SK-N-SH (cell line): Measurements from ENCODE around the gene PRRC2B. TPM values are rescaled to one million over a fixed set of nuclear protein-coding genes. Genes with fewer than 3 reads are reported as not detected.

ENCODE experiments used
- CTCF ChIA-PET: fragments of 300-600, 350-600 bp; formaldehyde crosslinking; extraction: SDS; loops from one replicate; lab custom pipeline; 2021; lab: Yijun Ruan, JAX
- POLR2A ChIA-PET: fragments of 350-600 bp; sonication (Branson Sonifier 250); formaldehyde crosslinking; extraction: SDS; loops from one replicate; lab custom pipeline; 2020; ENCODE audit warnings: antibody characterized with exemption, inconsistent platforms; lab: Yijun Ruan, JAX
- DNase-seq: peaks from one replicate; pipeline ENCODE4 v3.0.0; 2012
- H2AFZ ChIP-seq: fragments of 200-600 bp; sonication (generic); 2 replicates; pipeline ENCODE4 v1.8.1; 2016; ENCODE audit warnings: antibody characterized with exemption, mild to moderate bottlenecking, low read depth
- H3F3A ChIP-seq: fragments of 200-600 bp; sonication (generic); replicated peaks from 2 replicates; pipeline ENCODE3; 2016; ENCODE audit warnings: antibody characterized with exemption, mild to moderate bottlenecking; ENCODE audit not compliant: insufficient read depth
- H3K27ac ChIP-seq, 2 experiments: fragments of 200-500 bp in 1 of 2; fragments of 200-600 bp in 1 of 2; sonication (Bioruptor generic) in 1 of 2; sonication (generic), shearing (Covaris generic) in 1 of 2; 2 replicates each; pipeline versions ENCODE4 v1.5.1 to v1.6.1; 2014 to 2016; ENCODE audit warnings: low read depth in 2 of 2, inconsistent platforms in 1 of 2, low read length in 1 of 2, mild to moderate bottlenecking in 1 of 2, mixed read lengths in 1 of 2
- H3K27me3 ChIP-seq: fragments of 200-600 bp; sonication (generic), shearing (Covaris generic); 2 replicates; pipeline ENCODE4 v1.6.1; 2016; ENCODE audit warnings: mixed run types; ENCODE audit not compliant: insufficient read depth
- H3K36me3 ChIP-seq, 2 experiments: fragments of 200-500 bp in 1 of 2; fragments of 200-600 bp in 1 of 2; sonication (Bioruptor generic) in 1 of 2; sonication (generic) in 1 of 2; replicated peaks in 1 of 2; 2 replicates each; pipeline versions ENCODE3 to v1.5.1; 2014 to 2016; ENCODE audit warnings: low read length in 1 of 2, mild to moderate bottlenecking in 1 of 2; ENCODE audit not compliant: insufficient read depth in 2 of 2, control insufficient read depth in 1 of 2
- H3K4me1 ChIP-seq, 2 experiments: fragments of 200-500 bp in 1 of 2; fragments of 200-600 bp in 1 of 2; sonication (Bioruptor generic) in 1 of 2; sonication (generic), shearing (Covaris generic) in 1 of 2; 2 replicates each; pipeline versions ENCODE4 v1.5.1 to v1.6.1; 2014 to 2016; ENCODE audit warnings: low read depth in 1 of 2, low read length in 1 of 2, mixed run types in 1 of 2; ENCODE audit not compliant: insufficient read depth in 2 of 2, control insufficient read depth in 1 of 2
- H3K4me2 ChIP-seq: fragments of 200-600 bp; sonication (generic), shearing (Covaris generic); 2 replicates; pipeline ENCODE4 v1.6.1; 2017; ENCODE audit warnings: mixed run types
- H3K4me3 ChIP-seq, 2 experiments: fragments of 200-500 bp in 1 of 2; fragments of 200-600 bp in 1 of 2; sonication (Bioruptor generic) in 1 of 2; sonication (generic), shearing (Covaris generic) in 1 of 2; 2 replicates each; pipeline versions ENCODE4 v1.5.1 to v1.8.1; 2014 to 2016; ENCODE audit warnings: low read depth in 2 of 2, inconsistent platforms in 1 of 2, low read length in 1 of 2, mild to moderate bottlenecking in 1 of 2, mixed read lengths in 1 of 2, moderate library complexity in 1 of 2
- H3K79me2 ChIP-seq: fragments of 200-600 bp; sonication (generic); 2 replicates; pipeline ENCODE4 v1.8.1; 2017; ENCODE audit warnings: mild to moderate bottlenecking; ENCODE audit not compliant: insufficient read depth
- H3K9ac ChIP-seq: fragments of 200-600 bp; sonication (generic); 2 replicates; pipeline ENCODE4 v1.6.1; 2017; ENCODE audit warnings: mixed run types
- H3K9me2 ChIP-seq: fragments of 200-600 bp; sonication (generic); 2 replicates; pipeline ENCODE4 v1.6.1; 2017; ENCODE audit warnings: mixed run types
- H3K9me3 ChIP-seq: fragments of 200-600 bp; sonication (generic); 2 replicates; pipeline ENCODE4 v1.6.1; 2017; ENCODE audit warnings: mixed run types, mild to moderate bottlenecking, moderate library complexity
- H4K20me1 ChIP-seq: fragments of 200-600 bp; sonication (generic); 2 replicates; pipeline ENCODE4 v1.6.1; 2017; ENCODE audit warnings: mild to moderate bottlenecking, mixed run types; ENCODE audit not compliant: insufficient read depth
- CHD2 ChIP-seq: fragments of 150-350 bp; IDR thresholded peaks from 2 replicates; pipeline ENCODE4 v1.6.1; 2018; ENCODE audit warnings: low read length; ENCODE audit not compliant: partially characterized antibody
- ELF1 ChIP-seq: IDR thresholded peaks from 2 replicates; pipeline ENCODE4 v1.4.0; 2012
- EZH2phosphoT487 ChIP-seq: fragments of 200-600 bp; sonication (generic); IDR thresholded peaks from 2 replicates; pipeline ENCODE4 v1.6.1; 2017; ENCODE audit warnings: low read depth, mixed run types, mild to moderate bottlenecking, antibody characterized with exemption, moderate library complexity, borderline replicate concordance
- FOSL2 ChIP-seq: IDR thresholded peaks from 2 replicates; pipeline ENCODE4 v1.4.0; 2012; ENCODE audit warnings: low read depth, mild to moderate bottlenecking, moderate library complexity, borderline replicate concordance
- FOXJ3 ChIP-seq: sonication (generic); formaldehyde crosslinking; IDR thresholded peaks from 2 replicates; pipeline ENCODE4 v1.5.1; 2020; ENCODE audit warnings: mild to moderate bottlenecking, missing genetic modification reagents
- GATA2 ChIP-seq: sonication (generic); formaldehyde crosslinking; IDR thresholded peaks from 2 replicates; pipeline ENCODE4 v1.5.0; 2020; ENCODE audit warnings: mild to moderate bottlenecking, missing genetic modification reagents
- MEF2A ChIP-seq: IDR thresholded peaks from 2 replicates; pipeline ENCODE4 v1.4.0; 2012; ENCODE audit warnings: low read depth, borderline replicate concordance
- MXI1 ChIP-seq: IDR thresholded peaks from 2 replicates; pipeline ENCODE4 v1.6.1; 2012; ENCODE audit warnings: mild to moderate bottlenecking, low read depth, low read length, improper control_type of control experiment
- NFIC ChIP-seq: IDR thresholded peaks from 2 replicates; pipeline ENCODE4 v1.4.0; 2012; ENCODE audit warnings: borderline replicate concordance
- NRF1 ChIP-seq: IDR thresholded peaks from 2 replicates; pipeline ENCODE4 v1.6.1; 2012; ENCODE audit warnings: low read depth, mild to moderate bottlenecking, low read length
- PBX3 ChIP-seq: IDR thresholded peaks from 2 replicates; pipeline ENCODE4; 2012
- POLR2AphosphoS5 ChIP-seq: IDR thresholded peaks from 2 replicates; pipeline ENCODE4 v1.6.1; 2012; ENCODE audit warnings: low read depth, low read length
- RCOR1 ChIP-seq: fragments of 150-350 bp; IDR thresholded peaks from 2 replicates; pipeline ENCODE4 v1.6.1; 2017; ENCODE audit warnings: antibody characterized with exemption, low read length
- REST ChIP-seq: IDR thresholded peaks from 2 replicates; pipeline ENCODE4 v1.6.1; 2012; ENCODE audit warnings: mild to moderate bottlenecking, low read depth, low read length, moderate library complexity
- SMC3 ChIP-seq: IDR thresholded peaks from 2 replicates; pipeline ENCODE4 v1.6.1; 2012; ENCODE audit warnings: low read depth, low read length, improper control_type of control experiment
- TAF1 ChIP-seq: IDR thresholded peaks from 2 replicates; pipeline ENCODE4 v1.6.1; 2012; ENCODE audit warnings: low read depth, mild to moderate bottlenecking, low read length, moderate library complexity, borderline replicate concordance
- TCF12 ChIP-seq: IDR thresholded peaks from 2 replicates; pipeline ENCODE4 v1.4.0; 2012
- TEAD4 ChIP-seq: IDR thresholded peaks from 2 replicates; pipeline ENCODE4 v1.4.0; 2012; ENCODE audit warnings: mild to moderate bottlenecking, borderline replicate concordance; ENCODE audit not compliant: insufficient read depth
- USF2 ChIP-seq: fragments of 150-350 bp; IDR thresholded peaks from 2 replicates; pipeline ENCODE4 v1.6.1; 2017; ENCODE audit warnings: antibody characterized with exemption, low read length, low read depth, borderline replicate concordance
- YY1 ChIP-seq: IDR thresholded peaks from 2 replicates; pipeline ENCODE4 v1.4.0; 2012; ENCODE audit warnings: low read depth, mild to moderate bottlenecking
- ZBTB33 ChIP-seq: IDR thresholded peaks from 2 replicates; pipeline ENCODE4 v1.4.0; 2012; ENCODE audit warnings: low read depth, borderline replicate concordance
- WGBS: methylation state at CpG from one replicate; pipeline ENCODE4 v1.1.6; 2017; ENCODE audit warnings: low lambda C conversion rate; 5-methylcytosine and 5-hydroxymethylcytosine counted together
- polyA plus RNA-seq, 3 experiments: library from polyadenylated mRNA; depleted of rRNA; stranded (reverse); fragments of >200 nt; gene quantifications; 2 replicates each; pipeline ENCODE4 v1.2.3, GENCODE V29; 2012

The PRRC2B gene
- polyA plus RNA-seq, 1 of the 3 experiments (the other 2 are of a cell fraction): 26.3 TPM

GRCh38 chr9:131402738-131403492 lies 9.0 kb downstream of the PRRC2B start:
- no peaks in the 10 kb centered on the region for H3K9me2 ChIP-seq
- DNase-seq: no peak

GRCh38 chr9:131403493-131403773 lies 9.5 kb downstream of the PRRC2B start:
- Histone ChIP-seq H3K36me3 (peaks cover 0 to 11% of the 10 kb centered on the region in 2 experiments), H3K4me3 (no peak overlapping the region), H3K9ac (no peak overlapping the region), H3K27me3 (no peaks in the 10 kb centered on the region), H3K4me1 (peaks cover 43 to 64% of the 10 kb centered on the region in 2 experiments), H3K79me2 (peaks cover 100% of the 10 kb centered on the region), H2AFZ (no peak overlapping the region), H4K20me1 (peaks cover 100% of the 10 kb centered on the region), H3F3A (peaks cover 7% of the 10 kb centered on the region), H3K4me2 (no peak overlapping the region), H3K27ac (no peak overlapping the region), H3K9me3 (no peaks in the 10 kb centered on the region), H3K9me2 (no peaks in the 10 kb centered on the region)
- ChIA-PET CTCF (interaction anchor here (0.6 to 1.0 kb wide), 3 partner anchors 67 to 199 kb away, joined by 3 read pairs; no protein-coding TSS in a partner anchor), POLR2A (interaction anchor here (1.5 kb wide), 1 partner anchor 30 kb away, joined by 5 read pairs; no protein-coding TSS in a partner anchor)
- no peak for DNase-seq
- TF ChIP-seq TCF12: no peak
- no peak for TF ChIP-seq EZH2phosphoT487
- TF ChIP-seq TEAD4: no peak
- TF ChIP-seq MEF2A: no peak
- TF ChIP-seq ZBTB33: no peak
- TF ChIP-seq POLR2AphosphoS5: no peak
- no peak for TF ChIP-seq CHD2
- TF ChIP-seq FOXJ3: no peak
- no peak for TF ChIP-seq REST
- TF ChIP-seq RCOR1: no peak
- TF ChIP-seq NFIC: no peak
- TF ChIP-seq ELF1: no peak
- TF ChIP-seq USF2: no peak
- no peak for TF ChIP-seq TAF1
- no peak for TF ChIP-seq NRF1
- no peak for TF ChIP-seq PBX3
- 99% methylated on average over 6 of the region's 6 CpGs for WGBS

More at GRCh38 chr9:131402738-131403492, 9.0 kb downstream of the PRRC2B start:
- ChIA-PET CTCF (interaction anchor here (0.7 to 1.0 kb wide), 3 partner anchors 66 to 75 kb away, joined by 3 read pairs; no protein-coding TSS in a partner anchor), POLR2A (interaction anchor here (1.5 kb wide), 1 partner anchor 29 kb away, joined by 5 read pairs; no protein-coding TSS in a partner anchor)
- 82% methylated on average over 12 of the region's 12 CpGs for WGBS
- Histone ChIP-seq H3K4me1 (peaks cover 46 to 64% of the 10 kb centered on the region in 2 experiments), H3F3A (peaks cover 12% of the 10 kb centered on the region), H3K4me3 (no peak overlapping the region), H3K9me3 (no peaks in the 10 kb centered on the region), H2AFZ (no peak overlapping the region), H3K27me3 (no peaks in the 10 kb centered on the region), H3K36me3 (peaks cover 0 to 14% of the 10 kb centered on the region in 2 experiments), H3K4me2 (no peak overlapping the region), H3K9ac (no peak overlapping the region), H3K27ac (peak overlapping the region in 1 of 2 experiments; percentile 19; a peak in 1 of 4 replicates), H4K20me1 (peaks cover 100% of the 10 kb centered on the region), H3K79me2 (peaks cover 100% of the 10 kb centered on the region)
- no peak for TF ChIP-seq GATA2 (CRISPR knock-in tag)
- TF ChIP-seq FOSL2: no peak
- no peak for TF ChIP-seq MXI1
- TF ChIP-seq NRF1: no peak
- TF ChIP-seq SMC3: no peak
- TF ChIP-seq TAF1: no peak
- no peak for TF ChIP-seq TCF12
- TF ChIP-seq POLR2AphosphoS5: no peak
- no peak for TF ChIP-seq FOXJ3
- no peak for TF ChIP-seq RCOR1
- no peak for TF ChIP-seq YY1
